NCI-H345 treated with DMSO at 0.1 percent for 48 hours (cell line): ENCODE results near the gene COPZ2.
A peak's percentile ranks its signal among the peaks of the same experiment; 100 is the strongest.
"Not testable (repeated sequence)": the region's sequence is repeated elsewhere in the genome, so short reads cannot be mapped to it uniquely, and the experiment has no call there.

Source experiments
- DNase-seq: peaks from one replicate; lab custom pipeline; 2025; ENCODE audit not compliant: unreplicated experiment; lab: John Stamatoyannopoulos, UW

Gene COPZ2

GRCh38 chr17:48010193-48010592 is 27.4 kb downstream of the COPZ2 start:
- DNase-seq = no peak

- DNase-seq = no peak
Observed at GRCh38 chr17:48006936-48007709, 30.5 kb downstream of the COPZ2 start.

- no peak for DNase-seq
Observed at GRCh38 chr17:48004983-48005382, 32.6 kb downstream of the COPZ2 start.

GRCh38 chr17:48003417-48004151 is 34.0 kb downstream of the COPZ2 start:
- DNase-seq = peak; percentile 69

- DNase-seq = no peak
Observed at GRCh38 chr17:48002916-48003416, 34.6 kb downstream of the COPZ2 start.

GRCh38 chr17:48002266-48002915 is 35.2 kb downstream of the COPZ2 start:
- DNase-seq = peak; percentile 43

- DNase-seq = not testable (repeated sequence)
Observed at GRCh38 chr17:48001657-48002056, 35.9 kb downstream of the COPZ2 start.

- no peak for DNase-seq
Observed at GRCh38 chr17:48001197-48001596, 36.4 kb downstream of the COPZ2 start.

GRCh38 chr17:47999582-47999981 is 38.0 kb downstream of the COPZ2 start:
- no peak for DNase-seq

- DNase-seq = no peak
Observed at GRCh38 chr17:47998044-47998443, 39.6 kb downstream of the COPZ2 start.

- no peak for DNase-seq
Observed at GRCh38 chr17:47997586-47997985, 40.0 kb downstream of the COPZ2 start.

GRCh38 chr17:47996201-47996600 is 41.4 kb downstream of the COPZ2 start:
- no peak for DNase-seq

GRCh38 chr17:47995241-47995935 is 42.2 kb downstream of the COPZ2 start:
- no peak for DNase-seq

GRCh38 chr17:47994724-47995123 is 42.9 kb downstream of the COPZ2 start:
- DNase-seq = no peak

- DNase-seq = no peak
Observed at GRCh38 chr17:47993964-47994363, 43.6 kb downstream of the COPZ2 start.

- no peak for DNase-seq
Observed at GRCh38 chr17:47993031-47993564, 44.5 kb downstream of the COPZ2 start.

GRCh38 chr17:47992216-47992615 is 45.4 kb downstream of the COPZ2 start:
- no peak for DNase-seq

- DNase-seq = no peak
Observed at GRCh38 chr17:47990962-47991731, 46.5 kb downstream of the COPZ2 start.

GRCh38 chr17:47989700-47990099 is 47.9 kb downstream of the COPZ2 start:
- no peak for DNase-seq

GRCh38 chr17:47989159-47989558 is 48.4 kb downstream of the COPZ2 start:
- DNase-seq = no peak
